ENCODE results near the gene CCDC192.

Gene CCDC192

GRCh38 chr5:127799293-127799905 is 96.2 kb downstream of the CCDC192 start:
- no peak overlapping the region for H3K27ac ChIP-seq
- TF ChIP-seq CTCF (IDR thresholded peaks at IDR 0.05), result no peak
- TF ChIP-seq ZFX (IDR thresholded peaks at IDR 0.05; ENCODE audit: borderline replicate concordance), result no peak

- H3K27ac ChIP-seq, result no peak overlapping the region
- TF ChIP-seq ZFX (IDR thresholded peaks at IDR 0.05; ENCODE audit: borderline replicate concordance), result no peak
- no peak for TF ChIP-seq CTCF (IDR thresholded peaks at IDR 0.05)
Observed at GRCh38 chr5:127801751-127802476, 98.7 kb downstream of the CCDC192 start.

- no peak overlapping the region for H3K27ac ChIP-seq
- TF ChIP-seq CTCF (IDR thresholded peaks at IDR 0.05) (no peak), ZFX (IDR thresholded peaks at IDR 0.05; ENCODE audit: borderline replicate concordance) (no peak)
Observed at GRCh38 chr5:127802477-127802865, 99.3 kb downstream of the CCDC192 start.

GRCh38 chr5:127804886-127805426 is 101.8 kb downstream of the CCDC192 start:
- TF ChIP-seq ZFX (IDR thresholded peaks at IDR 0.05; ENCODE audit: borderline replicate concordance), result no peak
- TF ChIP-seq CTCF (IDR thresholded peaks at IDR 0.05), result no peak
- H3K27ac ChIP-seq, result no peak overlapping the region

- no peak overlapping the region for H3K27ac ChIP-seq
- TF ChIP-seq ZFX (IDR thresholded peaks at IDR 0.05; ENCODE audit: borderline replicate concordance), result no peak
- no peak for TF ChIP-seq CTCF (IDR thresholded peaks at IDR 0.05)
Observed at GRCh38 chr5:127805448-127805847, 102.3 kb downstream of the CCDC192 start.

GRCh38 chr5:127806776-127807175 is 103.6 kb downstream of the CCDC192 start:
- H3K27ac ChIP-seq, result no peak overlapping the region
- TF ChIP-seq ZFX (IDR thresholded peaks at IDR 0.05; ENCODE audit: borderline replicate concordance), result no peak

GRCh38 chr5:127809533-127809932 is 106.3 kb downstream of the CCDC192 start:
- no peak for TF ChIP-seq ZFX (IDR thresholded peaks at IDR 0.05; ENCODE audit: borderline replicate concordance)
- TF ChIP-seq CTCF (IDR thresholded peaks at IDR 0.05), result no peak
- no peak overlapping the region for H3K27ac ChIP-seq
